MM.1S (cell line): ENCODE measurements around the gene TNFRSF25.
"Not testable (repeated sequence)": the region's sequence is repeated elsewhere in the genome, so short reads cannot be mapped to it uniquely, and the experiment has no call there.

Experiments
- DNase-seq: peaks from one replicate; pipeline ENCODE4 v3.0.0-alpha.2; 2015
- H2AFZ ChIP-seq: fragments of 300-600 bp; sonication (generic); 2 replicates; pipeline ENCODE4 v1.6.0; 2016; ENCODE audit warnings: antibody characterized with exemption, low read length
- H3F3A ChIP-seq: fragments of 300-600 bp; sonication (generic); 2 replicates; pipeline ENCODE4 v1.6.1; 2016; ENCODE audit warnings: mild to moderate bottlenecking, antibody characterized with exemption, low read length, moderate library complexity, mixed read lengths; ENCODE audit not compliant: insufficient read depth
- H3K27ac ChIP-seq: fragments of 300-600 bp; sonication (generic); 2 replicates; pipeline ENCODE4 v1.5.1; 2016; ENCODE audit warnings: mild to moderate bottlenecking, low read length
- H3K27me3 ChIP-seq: fragments of 300-600 bp; sonication (generic); replicated peaks from 2 replicates; pipeline ENCODE4 v1.6.0; 2016; ENCODE audit warnings: low read length; ENCODE audit not compliant: insufficient read depth
- H3K36me3 ChIP-seq: fragments of 300-600 bp; sonication (generic); replicated peaks from 2 replicates; pipeline ENCODE4 v1.6.1; 2016; ENCODE audit warnings: mild to moderate bottlenecking, low read length, mixed read lengths; ENCODE audit not compliant: insufficient read depth
- H3K4me1 ChIP-seq: fragments of 300-600 bp; sonication (generic); 2 replicates; pipeline ENCODE4 v1.6.1; 2016; ENCODE audit warnings: low read length, mixed read lengths
- H3K4me2 ChIP-seq: fragments of 300-600 bp; sonication (generic); 2 replicates; pipeline ENCODE4 v1.6.0; 2016; ENCODE audit warnings: low read depth, low read length
- H3K4me3 ChIP-seq: fragments of 300-600 bp; sonication (generic); 2 replicates; pipeline ENCODE4 v1.5.1; 2016; ENCODE audit warnings: low read length, mixed read lengths
- H3K79me2 ChIP-seq: fragments of 300-600 bp; sonication (generic); 2 replicates; pipeline ENCODE4 v1.6.1; 2016; ENCODE audit warnings: mixed run types, low read length, mixed read lengths
- H3K9ac ChIP-seq: fragments of 300-600 bp; sonication (generic); 2 replicates; pipeline ENCODE4 v1.6.1; 2016; ENCODE audit warnings: low read length, mixed read lengths
- H3K9me2 ChIP-seq: fragments of 300-600 bp; sonication (generic); replicated peaks from 2 replicates; pipeline ENCODE4 v1.6.1; 2016; ENCODE audit warnings: mild to moderate bottlenecking, low read length, mixed read lengths; ENCODE audit not compliant: insufficient read depth
- H3K9me3 ChIP-seq: fragments of 300-600 bp; sonication (generic); replicated peaks from 2 replicates; pipeline ENCODE4 v1.6.1; 2016; ENCODE audit warnings: mild to moderate bottlenecking, low read length, mixed read lengths; ENCODE audit not compliant: insufficient read depth
- H4K20me1 ChIP-seq: fragments of 300-600 bp; sonication (generic); 2 replicates; pipeline ENCODE4 v1.6.1; 2016; ENCODE audit warnings: mild to moderate bottlenecking, low read length, moderate library complexity, mixed read lengths; ENCODE audit not compliant: insufficient read depth
- EZH2 ChIP-seq: fragments of 300-600 bp; sonication (generic); optimal IDR thresholded peaks from 2 replicates; pipeline ENCODE3; 2017; ENCODE audit warnings: low read depth, mild to moderate bottlenecking, antibody characterized with exemption, low read length, mixed read lengths
- EZH2phosphoT487 ChIP-seq: fragments of 300-600 bp; sonication (generic); IDR thresholded peaks from 2 replicates; pipeline ENCODE4 v1.6.1; 2018; ENCODE audit warnings: antibody characterized with exemption, low read length
- TF ChIP-seq, protein P1 (sequence below): fragments of 300-600 bp; sonication (generic); IDR thresholded peaks from 2 replicates; pipeline ENCODE4 v1.5.1; 2016; ENCODE audit warnings: antibody characterized with exemption, low read length, mixed read lengths

The TNFRSF25 gene

DNA sequence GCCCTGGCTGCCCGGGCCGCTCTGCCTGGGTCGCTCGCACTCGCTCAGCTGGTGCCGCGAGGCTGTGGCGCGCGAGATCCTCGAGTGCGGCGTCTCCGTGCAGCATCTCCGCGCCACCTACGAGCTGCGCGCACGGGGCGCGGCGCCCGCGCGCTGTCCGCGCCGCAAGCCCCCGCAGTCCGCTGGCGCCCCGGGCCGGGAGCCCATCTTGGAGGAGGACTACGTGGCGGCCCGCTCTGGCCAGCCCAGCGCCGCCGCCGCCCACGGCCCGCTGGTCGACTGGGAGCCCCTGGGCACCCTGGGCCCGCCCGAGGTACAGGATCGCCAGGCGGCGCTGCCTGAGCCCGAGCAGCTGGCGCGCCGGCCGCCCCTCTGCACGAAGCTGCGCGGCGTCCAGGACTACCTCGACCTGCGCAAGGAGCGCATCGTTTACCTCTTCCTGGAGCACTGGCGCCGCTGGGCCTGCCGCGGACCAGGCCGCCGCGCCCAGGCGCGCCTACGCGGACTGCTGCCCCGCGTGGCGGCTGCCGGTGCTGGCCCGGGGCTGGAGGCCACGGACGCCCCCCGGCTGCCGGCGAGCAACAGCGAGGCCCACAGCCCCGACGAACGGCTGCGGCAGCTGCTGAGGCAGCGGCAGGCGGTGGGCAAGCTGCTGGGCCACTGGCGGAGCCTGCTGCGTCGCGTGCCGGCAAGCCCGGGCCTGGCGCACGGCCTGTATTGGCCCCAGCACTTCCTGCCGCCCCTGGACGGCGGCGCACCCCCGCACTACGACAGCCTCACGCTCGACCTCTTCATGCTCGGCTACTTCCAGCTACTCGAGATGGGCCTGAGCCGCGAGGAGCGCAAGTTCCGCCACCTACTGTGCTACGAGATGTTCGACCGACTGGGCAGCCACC, 10.9 kb downstream of the TNFRSF25 start:
- H3K9ac ChIP-seq = no peak overlapping the region
- H3K79me2 ChIP-seq = no peaks in the 10 kb centered on the region
- TF ChIP-seq EZH2 = no peak
- 0 out of 2 replicates have a peak, but pooled peaks have one; percentile 55 for TF ChIP-seq EZH2phosphoT487
- TF ChIP-seq, protein P1, sequence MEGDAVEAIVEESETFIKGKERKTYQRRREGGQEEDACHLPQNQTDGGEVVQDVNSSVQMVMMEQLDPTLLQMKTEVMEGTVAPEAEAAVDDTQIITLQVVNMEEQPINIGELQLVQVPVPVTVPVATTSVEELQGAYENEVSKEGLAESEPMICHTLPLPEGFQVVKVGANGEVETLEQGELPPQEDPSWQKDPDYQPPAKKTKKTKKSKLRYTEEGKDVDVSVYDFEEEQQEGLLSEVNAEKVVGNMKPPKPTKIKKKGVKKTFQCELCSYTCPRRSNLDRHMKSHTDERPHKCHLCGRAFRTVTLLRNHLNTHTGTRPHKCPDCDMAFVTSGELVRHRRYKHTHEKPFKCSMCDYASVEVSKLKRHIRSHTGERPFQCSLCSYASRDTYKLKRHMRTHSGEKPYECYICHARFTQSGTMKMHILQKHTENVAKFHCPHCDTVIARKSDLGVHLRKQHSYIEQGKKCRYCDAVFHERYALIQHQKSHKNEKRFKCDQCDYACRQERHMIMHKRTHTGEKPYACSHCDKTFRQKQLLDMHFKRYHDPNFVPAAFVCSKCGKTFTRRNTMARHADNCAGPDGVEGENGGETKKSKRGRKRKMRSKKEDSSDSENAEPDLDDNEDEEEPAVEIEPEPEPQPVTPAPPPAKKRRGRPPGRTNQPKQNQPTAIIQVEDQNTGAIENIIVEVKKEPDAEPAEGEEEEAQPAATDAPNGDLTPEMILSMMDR = no peak
- no peak overlapping the region for H2AFZ ChIP-seq
- H3K4me2 ChIP-seq = no peak overlapping the region
- no peaks in the 10 kb centered on the region for H3K9me2 ChIP-seq
- H3K36me3 ChIP-seq = no peaks in the 10 kb centered on the region
- H3K9me3 ChIP-seq = no peaks in the 10 kb centered on the region
- DNase-seq = no peak
- no peak overlapping the region for H3K27ac ChIP-seq
- H4K20me1 ChIP-seq = no peaks in the 10 kb centered on the region
- H3F3A ChIP-seq = no peaks in the 10 kb centered on the region
- H3K27me3 ChIP-seq = peaks cover 78% of the 10 kb centered on the region
- H3K4me3 ChIP-seq = no peak overlapping the region
- no peaks in the 10 kb centered on the region for H3K4me1 ChIP-seq

DNA sequence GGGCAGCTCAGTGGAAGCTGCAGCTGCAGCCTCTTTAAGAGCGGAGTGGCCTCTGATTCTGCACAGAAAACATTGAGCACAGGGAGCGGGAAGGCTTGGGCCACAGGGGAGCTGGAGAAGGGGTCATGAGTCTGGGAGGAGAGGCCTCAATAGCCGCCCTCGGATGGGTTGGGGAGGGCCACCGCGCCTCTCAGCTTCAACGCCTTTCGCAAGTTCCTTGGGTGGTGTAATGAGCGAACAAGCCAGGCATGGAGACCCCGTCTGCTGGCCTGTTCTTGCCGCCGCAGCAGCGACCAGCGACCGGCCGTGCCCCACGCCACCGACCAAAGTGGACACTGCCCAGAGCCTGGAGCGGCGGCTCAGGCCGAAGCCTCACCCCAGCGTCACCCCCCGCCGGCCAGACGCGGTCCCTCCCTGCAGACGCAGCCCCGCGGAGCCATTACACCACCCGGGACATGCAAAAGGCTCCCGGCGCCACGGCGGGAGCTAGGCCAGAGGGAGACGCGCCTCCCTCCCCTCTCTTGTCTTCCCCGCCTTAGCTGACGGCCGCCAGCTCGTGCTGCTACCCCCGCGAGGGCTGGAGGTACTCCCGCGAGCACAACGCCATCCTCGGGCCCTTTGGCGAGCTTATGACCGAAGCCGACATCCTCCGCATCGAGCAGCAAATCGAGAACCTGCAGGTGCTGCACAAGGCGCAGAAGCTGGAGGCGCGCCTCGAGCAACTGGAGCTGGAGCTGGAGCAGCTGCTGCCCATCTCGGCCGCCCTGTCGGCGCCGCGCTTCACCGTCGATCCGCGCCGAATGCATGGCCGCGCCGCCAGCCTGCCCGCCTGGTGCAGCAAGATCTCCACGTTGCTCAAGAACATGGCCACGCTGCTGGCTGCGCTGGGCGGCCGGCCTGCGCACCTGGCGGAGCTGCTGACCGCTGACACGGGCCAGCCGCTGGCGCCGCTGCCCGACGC, 11.8 kb downstream of the TNFRSF25 start:
- H3K36me3 ChIP-seq, H3K9ac ChIP-seq, H3K4me2 ChIP-seq, H3F3A ChIP-seq, H3K27ac ChIP-seq, DNase-seq, H2AFZ ChIP-seq, H4K20me1 ChIP-seq, H3K4me3 ChIP-seq, H3K9me2 ChIP-seq, H3K4me1 ChIP-seq, H3K79me2 ChIP-seq, H3K9me3 ChIP-seq: not testable (repeated sequence)
- H3K27me3 ChIP-seq = peaks cover 78% of the 10 kb centered on the region

DNA sequence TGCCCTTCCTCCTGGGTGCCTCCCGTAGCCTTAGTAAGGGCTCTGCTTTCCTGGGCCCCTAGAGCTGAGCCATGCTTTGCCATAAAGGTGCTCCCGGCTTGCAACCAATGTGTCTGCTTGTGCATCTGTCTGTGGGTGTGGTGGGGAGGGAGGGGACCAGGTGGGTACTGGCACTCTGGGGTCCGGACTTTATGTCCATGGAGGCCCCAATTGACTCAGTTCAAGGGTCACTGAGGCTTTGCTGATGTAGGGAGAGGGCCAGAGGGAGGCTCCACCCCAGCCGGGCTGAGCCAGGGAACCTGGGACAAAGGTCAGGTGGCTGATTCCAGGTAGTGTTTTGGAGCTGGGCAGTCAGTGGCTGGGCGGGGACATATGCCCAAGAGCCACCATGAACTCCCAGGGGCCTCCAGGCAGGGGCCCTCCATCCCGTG, 15.0 kb downstream of the TNFRSF25 start:
- Histone ChIP-seq H3K36me3 (no peaks in the 10 kb centered on the region), H3F3A (no peaks in the 10 kb centered on the region), H3K27ac (no peak overlapping the region), H3K27me3 (peaks cover 79% of the 10 kb centered on the region), H3K9me2 (no peaks in the 10 kb centered on the region), H3K9me3 (no peaks in the 10 kb centered on the region), H3K4me1 (no peaks in the 10 kb centered on the region), H4K20me1 (no peaks in the 10 kb centered on the region), H3K9ac (no peak overlapping the region), H2AFZ (no peak overlapping the region), H3K4me2 (no peak overlapping the region), H3K4me3 (no peak overlapping the region), H3K79me2 (no peaks in the 10 kb centered on the region)
- TF ChIP-seq, protein P1 = no peak
- no peak for TF ChIP-seq EZH2phosphoT487
- TF ChIP-seq EZH2 = no peak
- no peak for DNase-seq

DNA sequence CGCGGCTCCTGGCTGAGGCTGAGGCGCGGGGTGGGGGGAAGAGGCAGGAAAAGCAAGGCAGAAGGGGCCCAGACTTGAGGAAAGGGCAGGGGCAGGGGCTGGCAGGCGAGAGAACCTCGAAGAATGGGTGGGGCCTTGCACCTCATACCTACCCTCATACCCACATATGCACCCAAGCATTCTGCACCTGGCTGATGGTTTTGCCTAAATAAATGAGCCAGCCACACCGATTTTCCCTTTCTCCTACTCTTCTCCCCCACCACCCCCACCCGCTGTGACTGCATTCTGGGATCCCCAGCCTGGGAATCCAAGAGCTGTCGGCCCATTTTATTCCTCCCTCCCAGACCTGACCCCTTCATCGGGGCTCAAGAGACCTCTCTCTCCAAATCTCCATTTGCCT, 15.5 kb downstream of the TNFRSF25 start:
- H3K27me3 ChIP-seq = peaks cover 76% of the 10 kb centered on the region
- H3K4me2 ChIP-seq = not testable (repeated sequence)

More for the DNA sequence above, 15.5 kb downstream of the TNFRSF25 start:
- not testable (repeated sequence) for H3K9me3 ChIP-seq, H3K9ac ChIP-seq, H3K4me1 ChIP-seq, H3K4me3 ChIP-seq, DNase-seq, H3F3A ChIP-seq, H3K27ac ChIP-seq, H4K20me1 ChIP-seq, H3K9me2 ChIP-seq, H2AFZ ChIP-seq, H3K79me2 ChIP-seq, H3K36me3 ChIP-seq
